AG04450 (cell line): ENCODE data around the gene SLC35E1. TPM values are rescaled to one million over a fixed set of nuclear protein-coding genes. Genes with fewer than 3 reads are reported as not detected.

Experiments
- CTCF ChIA-PET: fragments of 300-600, 350-600 bp; formaldehyde crosslinking; extraction: SDS; loops from one replicate; lab custom pipeline; 2022; ENCODE audit warnings: antibody characterized with exemption, inconsistent platforms; lab: Charles Lee
- POLR2A ChIA-PET: fragments of 350-600 bp; formaldehyde crosslinking; extraction: SDS; loops from one replicate; lab custom pipeline; 2021; ENCODE audit warnings: antibody characterized with exemption, inconsistent platforms; lab: Yijun Ruan, JAX
- DNase-seq: peaks from one replicate; pipeline ENCODE4 v3.0.0-alpha.2; 2011; ENCODE audit warnings: low read depth, low spot score
- H3K27ac ChIP-seq: one replicate; pipeline ENCODE4 v1.5.1; 2012; ENCODE audit warnings: low read depth, low read length, control low read depth
- H3K27me3 ChIP-seq: one replicate; pipeline ENCODE4 v1.6.0; 2012; ENCODE audit warnings: low read length; ENCODE audit not compliant: control insufficient read depth, insufficient read depth
- H3K4me3 ChIP-seq: 2 replicates; pipeline ENCODE4 v1.5.1; 2011; ENCODE audit warnings: mild to moderate bottlenecking, low read depth, low read length, control low read depth
- H3K9me3 ChIP-seq: 2 replicates; pipeline ENCODE4 v1.5.1; 2012; ENCODE audit warnings: low read length; ENCODE audit not compliant: control insufficient read depth, insufficient read depth
- CTCF ChIP-seq: IDR thresholded peaks from 2 replicates; pipeline ENCODE4 v1.5.1; 2011; ENCODE audit warnings: low read depth, low read length, control low read depth, inconsistent platforms
- polyA plus RNA-seq: library from polyadenylated mRNA; depleted of rRNA; stranded (reverse); fragments of >200 nt; gene quantifications from 2 replicates; pipeline ENCODE4 v1.2.3, GENCODE V29; 2011

SLC35E1 gene
- polyA plus RNA-seq, 1 experiment = 35.7 TPM

- no peaks in the 10 kb centered on the region; the same call in 1 of the 2 replicates for H3K9me3 ChIP-seq
- no peaks in the 10 kb centered on the region for H3K27me3 ChIP-seq
- ChIA-PET POLR2A (interaction anchor here (0.5 kb wide), 1 partner anchor 156 kb away, joined by 4 read pairs; no protein-coding TSS in a partner anchor), CTCF (no interaction called here)
- no peak for TF ChIP-seq CTCF
- no peak overlapping the region for H3K27ac ChIP-seq
- H3K4me3 ChIP-seq = no peak overlapping the region
- DNase-seq = no peak
Measured at GRCh38 chr19:16577531-16577985, 5.3 kb upstream of the SLC35E1 start.

- no peak for TF ChIP-seq CTCF
- ChIA-PET POLR2A (interaction anchor here (0.5 kb wide), 1 partner anchor 157 kb away, joined by 4 read pairs; no protein-coding TSS in a partner anchor), CTCF (no interaction called here)
- no peaks in the 10 kb centered on the region; the same call in 1 of the 2 replicates for H3K9me3 ChIP-seq
- no peak overlapping the region for H3K4me3 ChIP-seq
- H3K27ac ChIP-seq = no peak overlapping the region
- H3K27me3 ChIP-seq = no peaks in the 10 kb centered on the region
- no peak for DNase-seq
Measured at GRCh38 chr19:16576690-16577530, 4.7 kb upstream of the SLC35E1 start.

GRCh38 chr19:16575861-16576689 lies 3.9 kb upstream of the SLC35E1 start:
- no peak for DNase-seq
- Histone ChIP-seq H3K4me3 (no peak overlapping the region), H3K9me3 (no peaks in the 10 kb centered on the region; the same call in 1 of the 2 replicates), H3K27ac (no peak overlapping the region), H3K27me3 (no peaks in the 10 kb centered on the region)
- ChIA-PET CTCF (no interaction called here), POLR2A (interaction anchor here (0.6 kb wide), 1 partner anchor 9 kb away, joined by 3 read pairs; no protein-coding TSS in a partner anchor)
- TF ChIP-seq CTCF = no peak

- no peak for DNase-seq
Measured at GRCh38 chr19:16575282-16575681, 3.1 kb upstream of the SLC35E1 start.

More at GRCh38 chr19:16575282-16575681, 3.1 kb upstream of the SLC35E1 start:
- ChIA-PET POLR2A (interaction anchor here (0.6 kb wide), 1 partner anchor 53 kb away, joined by 7 read pairs; no protein-coding TSS in a partner anchor), CTCF (no interaction called here)
- H3K9me3 ChIP-seq = no peaks in the 10 kb centered on the region; the same call in 1 of the 2 replicates
- no peaks in the 10 kb centered on the region for H3K27me3 ChIP-seq
- H3K27ac ChIP-seq = no peak overlapping the region
- TF ChIP-seq CTCF = no peak
- H3K4me3 ChIP-seq = no peak overlapping the region
